ENCODE results near the gene HMGCL. TPM values are rescaled to one million over a fixed set of nuclear protein-coding genes. Genes with fewer than 3 reads are reported as not detected.
"Not testable (repeated sequence)": the region's sequence is repeated elsewhere in the genome, so short reads cannot be mapped to it uniquely, and the experiment has no call there.

The HMGCL gene
- total RNA-seq, 1 donor = 31.8 TPM

- DNase-seq (ENCODE audit: low read depth in 2 of 3, low spot score in 2 of 3) = no peak
Observed at GRCh38 chr1:23827717-23828116, 2.5 kb upstream of the HMGCL start.

- DNase-seq (ENCODE audit: low read depth in 2 of 3, low spot score in 2 of 3) = not testable (repeated sequence)
Observed at GRCh38 chr1:23826590-23826989, 1.4 kb upstream of the HMGCL start.

- DNase-seq (ENCODE audit: low read depth in 2 of 3, low spot score in 2 of 3) = no peak
Observed at GRCh38 chr1:23825762-23826522, 713 bp upstream of the HMGCL start.

- no peak for DNase-seq (ENCODE audit: low read depth in 2 of 3, low spot score in 2 of 3)
Observed at GRCh38 chr1:23824711-23825075, 536 bp downstream of the HMGCL start.

- DNase-seq (ENCODE audit: low read depth in 2 of 3, low spot score in 2 of 3) = no peak
Observed at GRCh38 chr1:23823767-23824166, 1.5 kb downstream of the HMGCL start.

GRCh38 chr1:23817633-23818032, 7.6 kb downstream of the HMGCL start:
- DNase-seq (ENCODE audit: low read depth in 2 of 3, low spot score in 2 of 3) = no peak

- DNase-seq (ENCODE audit: low read depth in 2 of 3, low spot score in 2 of 3) = peak in 1 of 3 donors; percentile 51
Observed at GRCh38 chr1:23816906-23817305, 8.3 kb downstream of the HMGCL start.

- DNase-seq (ENCODE audit: low read depth in 2 of 3, low spot score in 2 of 3) = no peak
Observed at GRCh38 chr1:23816361-23816760, 8.9 kb downstream of the HMGCL start.

- DNase-seq (ENCODE audit: low read depth in 2 of 3, low spot score in 2 of 3) = no peak
Observed at GRCh38 chr1:23814016-23814415, 11.2 kb downstream of the HMGCL start.

- DNase-seq (ENCODE audit: low read depth in 2 of 3, low spot score in 2 of 3) = peak in 2 of 3 donors; percentile 88 to 94
Observed at GRCh38 chr1:23810818-23811540, 14.2 kb downstream of the HMGCL start.

GRCh38 chr1:23809751-23810171, 15.5 kb downstream of the HMGCL start:
- DNase-seq (ENCODE audit: low read depth in 2 of 3, low spot score in 2 of 3) = peak; percentile 47 to 94 (median 88)

- peak in 1 of 3 donors; percentile 71 for DNase-seq (ENCODE audit: low read depth in 2 of 3, low spot score in 2 of 3)
Observed at GRCh38 chr1:23807453-23807852, 17.8 kb downstream of the HMGCL start.

- no peak for DNase-seq (ENCODE audit: low read depth in 2 of 3, low spot score in 2 of 3)
Observed at GRCh38 chr1:23806280-23806679, 18.9 kb downstream of the HMGCL start.

GRCh38 chr1:23805025-23805424, 20.2 kb downstream of the HMGCL start:
- no peak for DNase-seq (ENCODE audit: low read depth in 2 of 3, low spot score in 2 of 3)

GRCh38 chr1:23804183-23804835, 20.9 kb downstream of the HMGCL start:
- DNase-seq (ENCODE audit: low read depth in 2 of 3, low spot score in 2 of 3) = peak in 1 of 3 donors; percentile 29

- DNase-seq (ENCODE audit: low read depth in 2 of 3, low spot score in 2 of 3) = no peak
Observed at GRCh38 chr1:23803674-23804073, 21.6 kb downstream of the HMGCL start.

- not testable (repeated sequence) for DNase-seq (ENCODE audit: low read depth in 2 of 3, low spot score in 2 of 3)
Observed at GRCh38 chr1:23802809-23803342, 22.4 kb downstream of the HMGCL start.

- DNase-seq (ENCODE audit: low read depth in 2 of 3, low spot score in 2 of 3) = no peak
Observed at GRCh38 chr1:23801876-23802275, 23.4 kb downstream of the HMGCL start.

GRCh38 chr1:23801338-23801748, 23.9 kb downstream of the HMGCL start:
- no peak for DNase-seq (ENCODE audit: low read depth in 2 of 3, low spot score in 2 of 3)

- peak; percentile 97 to 98 (median 98) for DNase-seq (ENCODE audit: low read depth in 2 of 3, low spot score in 2 of 3)
Observed at GRCh38 chr1:23800400-23801337, 24.6 kb downstream of the HMGCL start, which contains the start of gene GALE. Gene GALE (minus strand): TSS chr1:23800754. CDS start chr1:23799007, 1,747 bp downstream.
